Measurements from ENCODE around the gene BMPR1B.

DNA sequence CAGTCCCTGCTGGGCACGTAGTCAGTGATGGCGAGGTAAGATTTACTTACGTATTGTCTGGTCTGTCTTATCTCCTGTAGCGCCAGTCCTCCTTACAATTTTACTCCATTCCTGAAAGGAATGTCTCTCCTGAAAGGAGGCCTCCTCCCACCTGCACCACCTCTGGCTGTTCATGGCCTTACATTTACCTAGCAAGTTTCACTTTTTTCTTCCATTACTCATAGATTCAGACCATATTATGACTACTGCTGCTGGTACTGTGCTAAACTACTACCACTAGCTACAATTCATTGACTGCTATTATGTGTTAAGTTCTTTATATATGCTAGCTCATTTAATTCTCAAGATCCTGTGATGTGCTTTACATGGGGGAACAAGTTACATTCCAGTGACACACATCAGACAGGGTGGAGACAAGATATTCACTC, 189.9 kb downstream of the BMPR1B start:
- TF ChIP-seq, protein P1, sequence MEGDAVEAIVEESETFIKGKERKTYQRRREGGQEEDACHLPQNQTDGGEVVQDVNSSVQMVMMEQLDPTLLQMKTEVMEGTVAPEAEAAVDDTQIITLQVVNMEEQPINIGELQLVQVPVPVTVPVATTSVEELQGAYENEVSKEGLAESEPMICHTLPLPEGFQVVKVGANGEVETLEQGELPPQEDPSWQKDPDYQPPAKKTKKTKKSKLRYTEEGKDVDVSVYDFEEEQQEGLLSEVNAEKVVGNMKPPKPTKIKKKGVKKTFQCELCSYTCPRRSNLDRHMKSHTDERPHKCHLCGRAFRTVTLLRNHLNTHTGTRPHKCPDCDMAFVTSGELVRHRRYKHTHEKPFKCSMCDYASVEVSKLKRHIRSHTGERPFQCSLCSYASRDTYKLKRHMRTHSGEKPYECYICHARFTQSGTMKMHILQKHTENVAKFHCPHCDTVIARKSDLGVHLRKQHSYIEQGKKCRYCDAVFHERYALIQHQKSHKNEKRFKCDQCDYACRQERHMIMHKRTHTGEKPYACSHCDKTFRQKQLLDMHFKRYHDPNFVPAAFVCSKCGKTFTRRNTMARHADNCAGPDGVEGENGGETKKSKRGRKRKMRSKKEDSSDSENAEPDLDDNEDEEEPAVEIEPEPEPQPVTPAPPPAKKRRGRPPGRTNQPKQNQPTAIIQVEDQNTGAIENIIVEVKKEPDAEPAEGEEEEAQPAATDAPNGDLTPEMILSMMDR (IDR thresholded peaks at IDR 0.05), result no peak
- TF ChIP-seq POLR2A (IDR thresholded peaks at IDR 0.05), result no peak
- no peak for TF ChIP-seq EP300 (IDR thresholded peaks at IDR 0.05)

Data from ovary (tissue), 3 donors.